ENCODE measurements around the gene HERPUD1.

GRCh38 chr16:56911771-56912571 lies 20.0 kb upstream of the HERPUD1 start:
- TF ChIP-seq POLR2A (IDR thresholded peaks at IDR 0.05; ENCODE audit: low read length) (no peak), EP300 (IDR thresholded peaks at IDR 0.05) (no peak), ATOH8 (CRISPR knock-in tag; IDR thresholded peaks at IDR 0.05; ENCODE audit: low read depth) (no peak), MYC (IDR thresholded peaks at IDR 0.05; ENCODE audit: borderline replicate concordance, low read length) (no peak), JUNB (IDR thresholded peaks at IDR 0.05) (no peak), CTCF (IDR thresholded peaks at IDR 0.05) (no peak), TP53 (CRISPR knock-in tag; IDR thresholded peaks at IDR 0.05) (no peak), JUN (IDR thresholded peaks at IDR 0.05) (no peak), BCL3 (IDR thresholded peaks at IDR 0.05) (no peak), POLR2AphosphoS2 (conservative IDR thresholded peaks at IDR 0.05; ENCODE audit: low read length) (no peak)
- TF ChIP-seq, protein P1, sequence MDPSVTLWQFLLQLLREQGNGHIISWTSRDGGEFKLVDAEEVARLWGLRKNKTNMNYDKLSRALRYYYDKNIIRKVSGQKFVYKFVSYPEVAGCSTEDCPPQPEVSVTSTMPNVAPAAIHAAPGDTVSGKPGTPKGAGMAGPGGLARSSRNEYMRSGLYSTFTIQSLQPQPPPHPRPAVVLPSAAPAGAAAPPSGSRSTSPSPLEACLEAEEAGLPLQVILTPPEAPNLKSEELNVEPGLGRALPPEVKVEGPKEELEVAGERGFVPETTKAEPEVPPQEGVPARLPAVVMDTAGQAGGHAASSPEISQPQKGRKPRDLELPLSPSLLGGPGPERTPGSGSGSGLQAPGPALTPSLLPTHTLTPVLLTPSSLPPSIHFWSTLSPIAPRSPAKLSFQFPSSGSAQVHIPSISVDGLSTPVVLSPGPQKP (IDR thresholded peaks at IDR 0.05; ENCODE audit: low read depth, low read length) = no peak
- TF ChIP-seq, protein P2, sequence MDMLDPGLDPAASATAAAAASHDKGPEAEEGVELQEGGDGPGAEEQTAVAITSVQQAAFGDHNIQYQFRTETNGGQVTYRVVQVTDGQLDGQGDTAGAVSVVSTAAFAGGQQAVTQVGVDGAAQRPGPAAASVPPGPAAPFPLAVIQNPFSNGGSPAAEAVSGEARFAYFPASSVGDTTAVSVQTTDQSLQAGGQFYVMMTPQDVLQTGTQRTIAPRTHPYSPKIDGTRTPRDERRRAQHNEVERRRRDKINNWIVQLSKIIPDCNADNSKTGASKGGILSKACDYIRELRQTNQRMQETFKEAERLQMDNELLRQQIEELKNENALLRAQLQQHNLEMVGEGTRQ (IDR thresholded peaks at IDR 0.05) = no peak
